ENCODE measurements around the gene MLEC. TPM values are rescaled to one million over a fixed set of nuclear protein-coding genes. Genes with fewer than 3 reads are reported as not detected.

The MLEC gene
- polyA plus RNA-seq, 3 donors, result 172 to 190 (median 187) TPM

Other genes starting within 250 kb of the MLEC start
- 100 to 1,000 TPM; 293 to 337 (median 296) TPM for gene COX6A1, start 249.0 kb upstream of the MLEC start, polyA plus RNA-seq (ENCODE audit: insufficient read length in 3 of 3)
- 10 to 100 TPM; 35.0 to 47.6 (median 42.7) TPM for gene TRIAP1, start 240.8 kb upstream of the MLEC start, polyA plus RNA-seq (ENCODE audit: insufficient read length in 3 of 3)
- 10 to 100 TPM; 31.2 to 41.9 (median 38.5) TPM for gene GATC, start 240.7 kb upstream of the MLEC start, polyA plus RNA-seq (ENCODE audit: insufficient read length in 3 of 3)
- 100 to 1,000 TPM; 226 to 241 (median 238) TPM for gene SRSF9, start 217.4 kb upstream of the MLEC start, polyA plus RNA-seq (ENCODE audit: insufficient read length in 3 of 3)
- 100 to 1,000 TPM; 405 to 558 (median 530) TPM for gene DYNLL1, start 191.0 kb upstream of the MLEC start, polyA plus RNA-seq (ENCODE audit: insufficient read length in 3 of 3)
- 10 to 100 TPM; 62.1 to 63.6 (median 62.6) TPM for gene COQ5, start 158.0 kb upstream of the MLEC start, polyA plus RNA-seq (ENCODE audit: insufficient read length in 3 of 3)
- gene RNF10, start 152.8 kb upstream of the MLEC start, polyA plus RNA-seq (ENCODE audit: insufficient read length in 3 of 3), result 100 to 1,000 TPM; 191 to 262 (median 196) TPM
- 10 to 100 TPM; 48.0 to 58.1 (median 55.8) TPM for gene POP5, start 105.7 kb upstream of the MLEC start, polyA plus RNA-seq (ENCODE audit: insufficient read length in 3 of 3)
- gene CABP1, start 46.5 kb upstream of the MLEC start, polyA plus RNA-seq (ENCODE audit: insufficient read length in 3 of 3), result 1 to 10 TPM; 4.6 to 5.6 (median 4.7) TPM
- gene UNC119B, start 23.3 kb downstream of the MLEC start, polyA plus RNA-seq (ENCODE audit: insufficient read length in 3 of 3), result 10 to 100 TPM; 65.3 to 81.1 (median 77.9) TPM
- 10 to 100 TPM; 15.3 to 24.4 (median 23.0) TPM for gene ACADS, start 38.7 kb downstream of the MLEC start, polyA plus RNA-seq (ENCODE audit: insufficient read length in 3 of 3)
- gene SPPL3, start 217.2 kb downstream of the MLEC start, polyA plus RNA-seq (ENCODE audit: insufficient read length in 3 of 3), result 10 to 100 TPM; 76.5 to 85.2 (median 84.3) TPM